ENCODE data around the gene WDR5.

Gene WDR5

GRCh38 chr9:134145262-134145661 is 9.4 kb downstream of the WDR5 start:
- no peak for DNase-seq (ENCODE audit: low read depth in 2 of 2)
- TF ChIP-seq, protein P1, sequence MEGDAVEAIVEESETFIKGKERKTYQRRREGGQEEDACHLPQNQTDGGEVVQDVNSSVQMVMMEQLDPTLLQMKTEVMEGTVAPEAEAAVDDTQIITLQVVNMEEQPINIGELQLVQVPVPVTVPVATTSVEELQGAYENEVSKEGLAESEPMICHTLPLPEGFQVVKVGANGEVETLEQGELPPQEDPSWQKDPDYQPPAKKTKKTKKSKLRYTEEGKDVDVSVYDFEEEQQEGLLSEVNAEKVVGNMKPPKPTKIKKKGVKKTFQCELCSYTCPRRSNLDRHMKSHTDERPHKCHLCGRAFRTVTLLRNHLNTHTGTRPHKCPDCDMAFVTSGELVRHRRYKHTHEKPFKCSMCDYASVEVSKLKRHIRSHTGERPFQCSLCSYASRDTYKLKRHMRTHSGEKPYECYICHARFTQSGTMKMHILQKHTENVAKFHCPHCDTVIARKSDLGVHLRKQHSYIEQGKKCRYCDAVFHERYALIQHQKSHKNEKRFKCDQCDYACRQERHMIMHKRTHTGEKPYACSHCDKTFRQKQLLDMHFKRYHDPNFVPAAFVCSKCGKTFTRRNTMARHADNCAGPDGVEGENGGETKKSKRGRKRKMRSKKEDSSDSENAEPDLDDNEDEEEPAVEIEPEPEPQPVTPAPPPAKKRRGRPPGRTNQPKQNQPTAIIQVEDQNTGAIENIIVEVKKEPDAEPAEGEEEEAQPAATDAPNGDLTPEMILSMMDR (IDR thresholded peaks at IDR 0.05; ENCODE audit: low read depth, low read length), result no peak
- H3K4me3 ChIP-seq (replicated peaks in 1 of 2; ENCODE audit: low read depth in 2 of 2, low read length in 2 of 2), result no peak overlapping the region

DNA sequence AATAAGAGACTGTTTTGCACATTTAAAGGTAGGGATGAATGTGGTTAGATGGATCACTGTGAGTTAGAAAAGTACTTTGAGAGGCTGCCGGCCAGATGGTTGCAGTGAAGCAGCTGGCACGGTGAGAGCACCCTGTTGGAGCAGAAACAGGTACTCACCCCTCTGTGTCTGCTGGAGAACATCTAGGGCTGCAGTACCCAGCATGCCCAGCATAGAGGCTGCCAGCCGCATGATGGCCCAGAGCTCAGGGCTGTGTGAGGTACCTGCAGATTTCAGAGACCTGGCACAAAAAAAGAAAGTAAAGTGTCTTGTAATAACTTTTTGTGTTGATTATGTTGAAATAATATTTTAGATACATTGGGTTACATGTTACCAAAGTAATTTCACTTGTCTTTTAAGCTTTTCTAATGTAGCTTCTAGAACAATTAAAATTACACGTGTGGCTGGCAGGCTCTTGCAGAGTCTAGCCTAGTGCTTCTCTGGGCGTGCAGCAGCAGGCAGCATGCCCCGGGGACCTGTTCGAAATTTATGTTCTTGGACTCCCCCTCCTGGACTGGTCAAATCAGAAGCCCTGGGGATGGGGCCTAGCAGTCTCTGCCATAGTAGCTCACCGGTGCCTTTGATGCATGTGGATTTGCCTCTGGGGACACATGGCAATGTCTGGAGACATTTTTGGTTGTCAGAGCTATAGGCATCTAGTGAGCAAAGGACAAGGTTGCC is 11.1 kb downstream of the WDR5 start:
- DNase-seq (ENCODE audit: low read depth in 2 of 2), result no peak
- no peak overlapping the region for H3K4me3 ChIP-seq (replicated peaks in 1 of 2; ENCODE audit: low read depth in 2 of 2, low read length in 2 of 2)
- TF ChIP-seq, protein P1 (IDR thresholded peaks at IDR 0.05; ENCODE audit: low read depth, low read length), result no peak

GRCh38 chr9:134149380-134149779 is 13.5 kb downstream of the WDR5 start:
- TF ChIP-seq, protein P1 (IDR thresholded peaks at IDR 0.05; ENCODE audit: low read depth, low read length), result no peak
- no peak overlapping the region for H3K4me3 ChIP-seq (replicated peaks in 1 of 2; ENCODE audit: low read depth in 2 of 2, low read length in 2 of 2)
- DNase-seq (ENCODE audit: low read depth in 2 of 2), result no peak

- no peak for DNase-seq (ENCODE audit: low read depth in 2 of 2)
- TF ChIP-seq, protein P1 (IDR thresholded peaks at IDR 0.05; ENCODE audit: low read depth, low read length), result no peak
- H3K4me3 ChIP-seq (replicated peaks in 1 of 2; ENCODE audit: low read depth in 2 of 2, low read length in 2 of 2), result no peak overlapping the region
Observed at GRCh38 chr9:134150557-134151214, 14.8 kb downstream of the WDR5 start.

DNA sequence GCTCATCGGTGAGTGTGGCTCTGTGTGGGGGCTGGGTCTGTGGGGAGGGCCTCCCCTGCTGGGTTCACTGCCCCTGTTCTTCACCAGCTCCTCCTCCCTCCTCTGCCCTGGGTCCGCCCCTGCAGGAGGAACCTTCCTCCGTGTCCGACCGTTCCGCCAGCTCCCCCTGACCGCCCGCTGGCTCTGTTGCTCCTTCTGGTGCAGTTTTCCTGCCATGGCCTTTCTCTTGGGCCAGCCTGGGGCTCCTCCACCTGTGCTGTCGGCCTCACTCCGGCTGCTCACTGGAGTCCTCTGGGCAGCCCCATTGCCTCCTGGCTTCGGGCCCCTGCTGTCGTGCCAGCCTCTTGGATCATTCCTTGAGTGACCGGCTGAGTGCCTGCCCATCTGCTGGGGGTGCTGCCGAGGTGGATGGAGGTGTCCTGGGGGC is 16.2 kb downstream of the WDR5 start:
- H3K4me3 ChIP-seq (replicated peaks in 1 of 2; ENCODE audit: low read depth in 2 of 2, low read length in 2 of 2), result no peak overlapping the region
- no peak for DNase-seq (ENCODE audit: low read depth in 2 of 2)
- TF ChIP-seq, protein P1 (IDR thresholded peaks at IDR 0.05; ENCODE audit: low read depth, low read length), result no peak

DNA sequence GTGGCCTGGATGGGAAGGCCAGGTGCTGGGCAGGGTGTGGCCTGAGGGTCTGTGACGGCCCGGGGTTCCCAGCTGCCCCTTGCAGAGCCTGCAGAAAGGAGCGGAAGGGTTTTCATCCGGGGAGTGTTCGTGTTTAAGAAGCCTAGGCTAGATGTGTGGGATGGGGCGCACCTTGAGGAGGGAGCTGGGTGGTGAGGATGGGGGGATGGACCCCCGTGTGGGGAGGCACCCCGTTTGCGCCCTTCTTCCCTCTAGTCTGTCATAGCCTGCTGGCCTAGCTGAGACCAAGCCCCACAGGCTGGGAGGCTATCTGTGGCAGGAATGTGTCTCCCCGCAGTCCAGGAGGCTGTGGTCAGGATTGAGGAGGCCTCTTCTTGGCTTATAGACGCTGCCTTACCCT is 16.6 kb downstream of the WDR5 start:
- TF ChIP-seq, protein P1 (IDR thresholded peaks at IDR 0.05; ENCODE audit: low read depth, low read length), result no peak
- H3K4me3 ChIP-seq (replicated peaks in 1 of 2; ENCODE audit: low read depth in 2 of 2, low read length in 2 of 2), result no peak overlapping the region
- DNase-seq (ENCODE audit: low read depth in 2 of 2), result no peak
